Right lung (tissue), 5 donors: ENCODE data around the gene DOHH. TPM values are rescaled to one million over a fixed set of nuclear protein-coding genes. Genes with fewer than 3 reads are reported as not detected.

Experiments
- DNase-seq, 2 donors: peaks; one replicate each; pipeline ENCODE4 v3.0.0-alpha.2; 2013
- polyA plus RNA-seq, 5 donors: library from polyadenylated mRNA; unstranded; fragments of 120-200 nt; gene quantifications; one replicate each; pipeline versions ENCODE4 v1.2.1 to v1.2.3, GENCODE V29; 2013; ENCODE audit warnings: inconsistent platforms in 1 of 5, low replicate concordance in 1 of 5; ENCODE audit not compliant: insufficient read length in 5 of 5, insufficient read depth in 1 of 5

The DOHH gene
- polyA plus RNA-seq, 5 donors: 4.4 to 11.5 (median 6.6) TPM

- DNase-seq: no peak
These were observed 20.6 kb downstream of the DOHH start for GRCh38 chr19:3479834-3480215.

- no peak for DNase-seq
These were observed 21.2 kb downstream of the DOHH start for GRCh38 chr19:3479177-3479833.

GRCh38 chr19:3478409-3479176 lies 21.9 kb downstream of the DOHH start:
- no peak for DNase-seq

- DNase-seq: no peak
These were observed 22.5 kb downstream of the DOHH start for GRCh38 chr19:3477951-3478350.

GRCh38 chr19:3477506-3477905 lies 23.0 kb downstream of the DOHH start:
- no peak for DNase-seq

- no peak for DNase-seq
These were observed 23.6 kb downstream of the DOHH start for GRCh38 chr19:3476830-3477229.

- DNase-seq: no peak
These were observed 25.0 kb downstream of the DOHH start for GRCh38 chr19:3475449-3475848.

- DNase-seq: no peak
These were observed 25.9 kb downstream of the DOHH start for GRCh38 chr19:3474614-3475013.

- DNase-seq: no peak
These were observed 26.5 kb downstream of the DOHH start for GRCh38 chr19:3474010-3474409.

- no peak for DNase-seq
These were observed 28.4 kb downstream of the DOHH start for GRCh38 chr19:3471954-3472655.

GRCh38 chr19:3470500-3471128 lies 29.9 kb downstream of the DOHH start:
- no peak for DNase-seq

GRCh38 chr19:3469638-3470499 lies 30.6 kb downstream of the DOHH start:
- no peak for DNase-seq

- DNase-seq: no peak
These were observed 32.3 kb downstream of the DOHH start for GRCh38 chr19:3468211-3468610.

GRCh38 chr19:3467437-3468198 lies 32.9 kb downstream of the DOHH start:
- DNase-seq: no peak

- DNase-seq: no peak
These were observed 33.8 kb downstream of the DOHH start for GRCh38 chr19:3466635-3467034.

- DNase-seq: no peak
These were observed 34.9 kb downstream of the DOHH start for GRCh38 chr19:3465552-3465951.

GRCh38 chr19:3464587-3465235 lies 35.8 kb downstream of the DOHH start:
- DNase-seq: no peak

GRCh38 chr19:3463714-3464586 lies 36.5 kb downstream of the DOHH start:
- DNase-seq: no peak
